HCT116 (cell line): ENCODE measurements around the gene CELF4.

Experiments used
- ATF3 ChIP-seq: IDR thresholded peaks from 2 replicates; pipeline ENCODE4 v1.6.1; 2012
- CTCF ChIP-seq, 3 experiments: fragments of 200-600 bp in 1 of 3; sonication (generic) in 1 of 3; IDR thresholded peaks in 2 of 3; conservative IDR thresholded peaks in 1 of 3; 2 replicates each; pipeline ENCODE4 v1.5.1; 2012 to 2017; ENCODE audit warnings: low read depth in 2 of 3, low read length in 2 of 3, antibody characterized with exemption in 1 of 3, borderline replicate concordance in 1 of 3, control low read depth in 1 of 3, mild to moderate bottlenecking in 1 of 3, mixed read lengths in 1 of 3, mixed run types in 1 of 3, moderate library complexity in 1 of 3; ENCODE audit not compliant: insufficient read depth in 1 of 3
- EZH2phosphoT487 ChIP-seq: fragments of 200-600 bp; IDR thresholded peaks from 2 replicates; pipeline ENCODE4 v1.6.1; 2018; ENCODE audit warnings: antibody characterized with exemption, borderline replicate concordance
- JUND ChIP-seq: IDR thresholded peaks from 2 replicates; pipeline ENCODE4 v1.6.1; 2012
- MAX ChIP-seq: IDR thresholded peaks from 2 replicates; pipeline ENCODE4 v1.6.1; 2012
- POLR2A ChIP-seq: IDR thresholded peaks from 2 replicates; pipeline ENCODE4 v1.7.0; 2011; ENCODE audit warnings: borderline replicate concordance; ENCODE audit not compliant: insufficient read depth, insufficient read length; ENCODE audit errors: extremely low read depth
- POLR2AphosphoS5 ChIP-seq: IDR thresholded peaks from 2 replicates; pipeline ENCODE4 v1.6.1; 2011; ENCODE audit warnings: mild to moderate bottlenecking, low read depth, low read length, moderate library complexity
- REST ChIP-seq: IDR thresholded peaks from 2 replicates; pipeline ENCODE4 v1.6.1; 2012; ENCODE audit warnings: low read depth
- ZBTB33 ChIP-seq: IDR thresholded peaks from 2 replicates; pipeline ENCODE4 v1.6.1; 2011; ENCODE audit warnings: mild to moderate bottlenecking, low read length, moderate library complexity; ENCODE audit not compliant: insufficient replicate concordance; ENCODE audit errors: extremely low read depth

- TF ChIP-seq EZH2phosphoT487, result no peak
- TF ChIP-seq REST, result no peak
- no peak for TF ChIP-seq POLR2A
- TF ChIP-seq POLR2AphosphoS5, result no peak
- no peak for TF ChIP-seq MAX
- no peak for TF ChIP-seq CTCF (IDR thresholded peaks at IDR 0.05 in 2 of 3, conservative IDR thresholded peaks at IDR 0.05 in 1 of 3; ENCODE audit: borderline replicate concordance in 1 of 3, insufficient read depth in 1 of 3, low read depth in 2 of 3, low read length in 2 of 3)
- no peak for TF ChIP-seq ZBTB33
- TF ChIP-seq JUND, result no peak
- TF ChIP-seq ATF3, result no peak
Observed at GRCh38 chr18:37508207-37508606, 57.4 kb downstream of the CELF4 start.
